Neural progenitor cell (in vitro differentiated cells): Measurements from ENCODE around the gene NUDT7.

ENCODE experiments used
- EZH2 ChIP-seq: fragments of 200-600 bp; sonication (generic); IDR thresholded peaks from 2 replicates; pipeline ENCODE4 v1.6.1; 2017; ENCODE audit warnings: antibody characterized with exemption, mild to moderate bottlenecking, moderate library complexity
- TF ChIP-seq, protein P1 (sequence below): fragments of 200-600 bp; sonication (generic); IDR thresholded peaks from 2 replicates; pipeline ENCODE4 v1.5.1; 2017; ENCODE audit warnings: antibody characterized with exemption, mild to moderate bottlenecking

DNA sequence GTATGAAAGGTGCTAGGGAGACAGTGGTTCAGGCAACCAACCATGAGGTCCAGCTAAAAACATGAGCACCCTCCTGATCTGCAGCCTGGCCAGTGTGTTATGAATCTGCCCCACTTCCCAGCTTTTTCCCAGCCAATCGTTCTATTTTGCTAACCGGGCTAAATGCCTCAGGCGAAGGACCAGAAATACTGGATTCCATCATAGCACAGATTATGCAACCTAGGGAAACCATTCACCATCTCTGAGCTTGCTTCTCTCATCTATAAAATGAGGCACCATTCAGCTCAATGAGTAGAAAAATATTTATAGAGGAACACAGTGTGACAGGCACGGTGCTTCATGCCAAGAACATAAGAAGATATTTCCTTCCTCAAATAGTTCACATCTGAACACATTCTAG, 45.2 kb upstream of the NUDT7 start:
- TF ChIP-seq, protein P1, sequence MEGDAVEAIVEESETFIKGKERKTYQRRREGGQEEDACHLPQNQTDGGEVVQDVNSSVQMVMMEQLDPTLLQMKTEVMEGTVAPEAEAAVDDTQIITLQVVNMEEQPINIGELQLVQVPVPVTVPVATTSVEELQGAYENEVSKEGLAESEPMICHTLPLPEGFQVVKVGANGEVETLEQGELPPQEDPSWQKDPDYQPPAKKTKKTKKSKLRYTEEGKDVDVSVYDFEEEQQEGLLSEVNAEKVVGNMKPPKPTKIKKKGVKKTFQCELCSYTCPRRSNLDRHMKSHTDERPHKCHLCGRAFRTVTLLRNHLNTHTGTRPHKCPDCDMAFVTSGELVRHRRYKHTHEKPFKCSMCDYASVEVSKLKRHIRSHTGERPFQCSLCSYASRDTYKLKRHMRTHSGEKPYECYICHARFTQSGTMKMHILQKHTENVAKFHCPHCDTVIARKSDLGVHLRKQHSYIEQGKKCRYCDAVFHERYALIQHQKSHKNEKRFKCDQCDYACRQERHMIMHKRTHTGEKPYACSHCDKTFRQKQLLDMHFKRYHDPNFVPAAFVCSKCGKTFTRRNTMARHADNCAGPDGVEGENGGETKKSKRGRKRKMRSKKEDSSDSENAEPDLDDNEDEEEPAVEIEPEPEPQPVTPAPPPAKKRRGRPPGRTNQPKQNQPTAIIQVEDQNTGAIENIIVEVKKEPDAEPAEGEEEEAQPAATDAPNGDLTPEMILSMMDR, result no peak
- no peak for TF ChIP-seq EZH2
